ENCODE data around the gene SLC39A11. TPM values are rescaled to one million over a fixed set of nuclear protein-coding genes. Genes with fewer than 3 reads are reported as not detected.

The SLC39A11 gene
- total and polyA plus RNA-seq, 3 donors from 2014 or later: 11.4 to 18.6 (median 18.0) TPM

DNA sequence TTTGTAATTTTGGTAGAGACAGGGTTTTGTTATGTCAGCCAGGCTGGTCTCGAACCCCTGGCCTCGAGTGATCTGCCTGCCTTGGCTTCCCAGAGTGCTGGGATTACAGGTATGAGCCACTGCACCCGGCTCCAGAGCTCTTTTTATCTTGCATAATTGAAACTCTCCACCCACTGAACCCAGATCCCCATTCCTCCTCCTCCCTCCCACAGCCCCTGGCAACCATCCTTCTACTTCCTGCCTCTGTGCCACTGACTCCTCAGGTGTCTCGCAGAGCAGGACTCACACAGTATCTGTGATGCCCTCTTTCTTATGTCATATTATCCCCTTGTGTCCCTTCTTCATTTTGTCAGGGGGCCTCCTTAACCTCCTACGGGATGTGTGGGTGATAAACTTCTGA is 340.7 kb downstream of the SLC39A11 start:
- Histone ChIP-seq H3K4me3 (no peak overlapping the region), H3K4me1 (no peaks in the 10 kb centered on the region), H3K9me3 (no peaks in the 10 kb centered on the region), H3K27ac (no peak overlapping the region), H3K27me3 (no peaks in the 10 kb centered on the region), H3K36me3 (ENCODE audit: low read depth, missing control alignments) (no peaks in the 10 kb centered on the region)
- WGBS, 2 donors: 88 to 91% methylated on average over 5 of the region's 5 CpGs
- no peak for DNase-seq
- intact Hi-C loops (cut with DNase I; ENCODE audit: low total_unique reads): no loop called here
- TF ChIP-seq POLR2A (IDR thresholded peaks at IDR 0.05): no peak
- TF ChIP-seq, protein P1, sequence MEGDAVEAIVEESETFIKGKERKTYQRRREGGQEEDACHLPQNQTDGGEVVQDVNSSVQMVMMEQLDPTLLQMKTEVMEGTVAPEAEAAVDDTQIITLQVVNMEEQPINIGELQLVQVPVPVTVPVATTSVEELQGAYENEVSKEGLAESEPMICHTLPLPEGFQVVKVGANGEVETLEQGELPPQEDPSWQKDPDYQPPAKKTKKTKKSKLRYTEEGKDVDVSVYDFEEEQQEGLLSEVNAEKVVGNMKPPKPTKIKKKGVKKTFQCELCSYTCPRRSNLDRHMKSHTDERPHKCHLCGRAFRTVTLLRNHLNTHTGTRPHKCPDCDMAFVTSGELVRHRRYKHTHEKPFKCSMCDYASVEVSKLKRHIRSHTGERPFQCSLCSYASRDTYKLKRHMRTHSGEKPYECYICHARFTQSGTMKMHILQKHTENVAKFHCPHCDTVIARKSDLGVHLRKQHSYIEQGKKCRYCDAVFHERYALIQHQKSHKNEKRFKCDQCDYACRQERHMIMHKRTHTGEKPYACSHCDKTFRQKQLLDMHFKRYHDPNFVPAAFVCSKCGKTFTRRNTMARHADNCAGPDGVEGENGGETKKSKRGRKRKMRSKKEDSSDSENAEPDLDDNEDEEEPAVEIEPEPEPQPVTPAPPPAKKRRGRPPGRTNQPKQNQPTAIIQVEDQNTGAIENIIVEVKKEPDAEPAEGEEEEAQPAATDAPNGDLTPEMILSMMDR (IDR thresholded peaks at IDR 0.05): no peak

DNA sequence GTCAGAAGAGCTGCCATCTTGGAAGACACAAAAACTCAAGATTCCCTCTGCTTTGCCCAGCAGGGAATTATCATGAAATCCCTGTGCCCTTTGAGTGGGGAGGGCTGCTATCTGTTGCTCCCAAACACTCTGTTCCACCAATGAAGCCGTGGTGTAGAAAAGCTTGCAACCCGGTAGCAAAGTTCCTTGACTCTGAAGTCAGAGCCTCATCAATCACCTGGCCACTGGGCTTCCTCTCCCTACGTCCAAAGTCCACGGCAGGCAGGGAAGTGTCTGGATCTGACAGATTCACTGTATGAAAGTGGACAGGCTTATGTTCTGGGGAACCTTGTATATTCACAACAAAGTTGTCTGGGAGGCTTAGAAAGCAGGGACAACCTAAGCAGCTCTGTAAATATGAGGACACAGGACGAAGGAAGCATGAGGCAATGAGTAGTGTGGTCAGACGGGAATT is 343.3 kb downstream of the SLC39A11 start:
- intact Hi-C loops (cut with DNase I; ENCODE audit: low total_unique reads): no loop called here
- no peaks in the 10 kb centered on the region for H3K9me3 ChIP-seq
- no peak for TF ChIP-seq POLR2A (IDR thresholded peaks at IDR 0.05)
- TF ChIP-seq, protein P1 (IDR thresholded peaks at IDR 0.05): no peak

DNA sequence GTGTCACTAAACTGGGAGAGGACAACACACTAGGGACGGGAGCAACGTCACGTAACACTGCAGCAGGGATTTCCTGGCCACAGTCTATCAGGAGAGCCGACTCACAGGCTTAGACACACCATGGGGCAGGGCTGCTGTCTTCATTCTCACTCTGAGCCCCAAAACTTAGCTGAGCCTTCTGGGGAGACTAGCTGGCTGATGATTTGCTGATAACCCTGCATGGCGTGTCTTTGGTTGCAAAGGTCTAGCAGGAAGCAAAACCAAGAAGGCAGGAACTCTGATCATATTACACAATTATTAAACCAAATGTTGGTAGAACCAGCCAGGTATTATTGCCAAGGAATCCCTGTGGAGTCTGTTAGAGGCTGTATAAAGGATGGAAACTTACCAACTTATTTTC is 345.0 kb downstream of the SLC39A11 start:
- no peaks in the 10 kb centered on the region for H3K4me1 ChIP-seq
- WGBS, 2 donors: 70 to 91% methylated on average over 5 of the region's 5 CpGs
- H3K27ac ChIP-seq: no peak overlapping the region
- no peak for DNase-seq
- H3K36me3 ChIP-seq (ENCODE audit: low read depth, missing control alignments): no peaks in the 10 kb centered on the region
- intact Hi-C loops (cut with DNase I; ENCODE audit: low total_unique reads): no loop called here
- no peak for TF ChIP-seq POLR2A (IDR thresholded peaks at IDR 0.05)
- TF ChIP-seq, protein P1 (IDR thresholded peaks at IDR 0.05): no peak
- no peaks in the 10 kb centered on the region for H3K9me3 ChIP-seq
- H3K4me3 ChIP-seq: no peak overlapping the region
- no peaks in the 10 kb centered on the region for H3K27me3 ChIP-seq

More for the DNA sequence above, 343.3 kb downstream of the SLC39A11 start:
- no peaks in the 10 kb centered on the region for H3K4me1 ChIP-seq
- 81 to 85% methylated on average over 6 of the region's 6 CpGs for WGBS, 2 donors
- H3K4me3 ChIP-seq: no peak overlapping the region
- no peak for DNase-seq
- H3K27ac ChIP-seq: no peak overlapping the region
- H3K27me3 ChIP-seq: no peaks in the 10 kb centered on the region
- no peaks in the 10 kb centered on the region for H3K36me3 ChIP-seq (ENCODE audit: low read depth, missing control alignments)

DNA sequence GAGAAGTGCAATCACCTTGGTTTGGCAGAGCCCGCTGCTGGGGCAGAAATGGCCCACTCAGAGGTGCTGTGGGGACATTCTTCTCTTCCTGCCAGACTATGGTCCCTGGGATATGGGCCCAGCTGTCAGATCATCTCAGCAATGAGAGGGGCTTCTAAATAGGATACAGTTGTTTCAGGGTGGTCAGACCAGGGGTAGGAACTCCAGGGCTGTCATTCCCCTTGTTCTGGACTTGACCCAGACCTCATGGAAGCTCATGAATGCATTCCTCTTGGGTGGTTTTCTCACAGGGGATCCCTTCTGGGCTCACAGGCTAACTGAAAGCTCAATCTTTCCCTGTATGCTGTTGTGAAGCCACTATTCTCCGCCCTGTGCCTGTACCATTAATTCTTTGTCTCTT is 347.2 kb downstream of the SLC39A11 start:
- TF ChIP-seq, protein P1 (IDR thresholded peaks at IDR 0.05): no peak
- no peak for TF ChIP-seq POLR2A (IDR thresholded peaks at IDR 0.05)
- no peaks in the 10 kb centered on the region for H3K36me3 ChIP-seq (ENCODE audit: low read depth, missing control alignments)
- H3K4me1 ChIP-seq: no peaks in the 10 kb centered on the region
- no peak overlapping the region for H3K27ac ChIP-seq
- 89 to 98% methylated on average over 1 to 2 of the region's 2 CpGs for WGBS, 2 donors
- H3K9me3 ChIP-seq: no peaks in the 10 kb centered on the region
- no peaks in the 10 kb centered on the region for H3K27me3 ChIP-seq
- no peak for DNase-seq
- intact Hi-C loops (cut with DNase I; ENCODE audit: low total_unique reads): no loop called here
- no peak overlapping the region for H3K4me3 ChIP-seq

DNA sequence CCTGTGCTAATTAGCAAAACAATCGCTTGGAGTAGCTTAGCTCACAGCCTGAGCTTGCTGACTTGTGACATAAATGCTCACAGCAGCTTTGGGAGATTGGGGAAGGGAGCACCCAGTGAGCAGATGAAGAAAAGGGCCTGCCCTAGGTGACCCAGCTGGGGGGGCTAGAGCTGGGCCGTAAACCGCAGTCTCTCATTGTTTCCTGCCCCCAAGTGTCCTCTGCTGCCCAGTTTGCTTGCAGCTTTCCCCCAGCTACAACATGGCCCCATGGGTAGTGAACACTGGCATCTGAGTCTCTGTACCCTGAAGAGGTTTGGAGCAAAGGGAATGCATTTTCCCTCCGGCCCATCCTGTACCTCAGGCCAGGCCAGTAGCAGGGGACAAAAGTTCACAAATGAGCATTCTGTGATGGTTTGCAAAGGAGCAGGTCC is 349.4 kb downstream of the SLC39A11 start:
- TF ChIP-seq POLR2A (IDR thresholded peaks at IDR 0.05): no peak
- TF ChIP-seq, protein P1 (IDR thresholded peaks at IDR 0.05): no peak
- 81 to 86% methylated on average over 4 of the region's 4 CpGs for WGBS, 2 donors
- Histone ChIP-seq H3K36me3 (ENCODE audit: low read depth, missing control alignments) (no peaks in the 10 kb centered on the region), H3K4me3 (no peak overlapping the region), H3K9me3 (no peaks in the 10 kb centered on the region), H3K4me1 (no peaks in the 10 kb centered on the region), H3K27ac (no peak overlapping the region), H3K27me3 (no peaks in the 10 kb centered on the region)
- intact Hi-C loops (cut with DNase I; ENCODE audit: low total_unique reads): no loop called here
- no peak for DNase-seq

All from testis (tissue), 3 donors.